HuH-7.5 (cell line): ENCODE measurements around the gene DIO3.
"Not testable (repeated sequence)": the region's sequence is repeated elsewhere in the genome, so short reads cannot be mapped to it uniquely, and the experiment has no call there.

Source experiments
- DNase-seq: peaks from one replicate; pipeline ENCODE4 v3.0.0; 2011; ENCODE audit warnings: low spot score

DIO3 gene

GRCh38 chr14:101542391-101542790 is 18.9 kb upstream of the DIO3 start:
- DNase-seq = no peak

GRCh38 chr14:101543814-101544213 is 17.5 kb upstream of the DIO3 start:
- DNase-seq = no peak

- DNase-seq = no peak
These were observed 16.7 kb upstream of the DIO3 start for GRCh38 chr14:101544550-101544949.

GRCh38 chr14:101546706-101547105 is 14.6 kb upstream of the DIO3 start:
- DNase-seq = no peak

GRCh38 chr14:101547107-101547738 is 14.1 kb upstream of the DIO3 start:
- DNase-seq = no peak

- DNase-seq = no peak
These were observed 13.2 kb upstream of the DIO3 start for GRCh38 chr14:101547961-101548669.

- no peak for DNase-seq
These were observed 12.6 kb upstream of the DIO3 start for GRCh38 chr14:101548710-101549109.

GRCh38 chr14:101549154-101549553 is 12.1 kb upstream of the DIO3 start:
- DNase-seq = no peak

GRCh38 chr14:101550202-101550912 is 10.9 kb upstream of the DIO3 start:
- DNase-seq = not testable (repeated sequence)

- DNase-seq = no peak
These were observed 9.3 kb upstream of the DIO3 start for GRCh38 chr14:101551729-101552595.

GRCh38 chr14:101552786-101553231 is 8.5 kb upstream of the DIO3 start:
- no peak for DNase-seq

- no peak for DNase-seq
These were observed 7.9 kb upstream of the DIO3 start for GRCh38 chr14:101553393-101553792.

GRCh38 chr14:101553931-101554330 is 7.4 kb upstream of the DIO3 start:
- no peak for DNase-seq

- DNase-seq = no peak
These were observed 6.2 kb upstream of the DIO3 start for GRCh38 chr14:101554991-101555668.

- DNase-seq = not testable (repeated sequence)
These were observed 5.6 kb upstream of the DIO3 start for GRCh38 chr14:101555669-101556043.

GRCh38 chr14:101556131-101556530 is 5.2 kb upstream of the DIO3 start:
- DNase-seq = no peak

GRCh38 chr14:101556566-101557320 is 4.6 kb upstream of the DIO3 start:
- DNase-seq = no peak

GRCh38 chr14:101557321-101557695 is 4.0 kb upstream of the DIO3 start:
- DNase-seq = no peak

- DNase-seq = no peak
These were observed 3.2 kb upstream of the DIO3 start for GRCh38 chr14:101557811-101558738.

GRCh38 chr14:101558739-101559240 is 2.5 kb upstream of the DIO3 start:
- no peak for DNase-seq
